Naive thymus-derived CD8-positive, alpha-beta T cell (primary cell): Measurements from ENCODE around the gene CLEC17A. TPM values are rescaled to one million over a fixed set of nuclear protein-coding genes. Genes with fewer than 3 reads are reported as not detected.
"Not testable (repeated sequence)": the region's sequence is repeated elsewhere in the genome, so short reads cannot be mapped to it uniquely, and the experiment has no call there.

ENCODE experiments used
- ATAC-seq, 2 donors: fragments of 150-1000 bp; cut with Tn5 transposase in 1 of 2; sonication (Bioruptor Pico), chemical (Tn5 transposase) in 1 of 2; 1 replicate in 1 of 2; 2 replicates in 1 of 2; pipeline ENCODE4 v1.10.0; 2021; ENCODE audit warnings: mild to moderate bottlenecking in 2 of 2, moderate library complexity in 2 of 2
- POLR2A ChIA-PET: fragments of 350-600 bp; sonication (Branson Sonifier 250); formaldehyde crosslinking; loops from one replicate; lab custom pipeline; 2021; ENCODE audit warnings: antibody characterized with exemption; lab: Charles Lee
- DNase-seq, 10 donors: peaks; one replicate each; pipeline versions ENCODE4 v3.0.0 to v3.0.0-alpha.2; 2020 to 2022
- H3K27ac Mint-ChIP-seq, 10 donors: one replicate each; pipeline ENCODE4 v1.8.0; 2020 to 2022; ENCODE audit warnings: mild to moderate bottlenecking in 10 of 10, mixed read lengths in 10 of 10, moderate library complexity in 4 of 10, inconsistent platforms in 1 of 10
- H3K27me3 Mint-ChIP-seq, 5 donors: one replicate each; pipeline ENCODE4 v1.8.0; 2021 to 2022; ENCODE audit warnings: mixed read lengths in 5 of 5
- H3K36me3 Mint-ChIP-seq, 3 donors: one replicate each; pipeline ENCODE4 v1.8.0; 2020 to 2022; ENCODE audit warnings: mixed read lengths in 3 of 3, mild to moderate bottlenecking in 2 of 3, inconsistent platforms in 1 of 3
- H3K4me1 Mint-ChIP-seq, 4 donors: one replicate each; pipeline ENCODE4 v1.8.0; 2021 to 2022; ENCODE audit warnings: mixed read lengths in 4 of 4
- H3K4me3 Mint-ChIP-seq, 10 donors: one replicate each; pipeline ENCODE4 v1.8.0; 2020 to 2022; ENCODE audit warnings: mild to moderate bottlenecking in 10 of 10, mixed read lengths in 10 of 10, moderate library complexity in 6 of 10, inconsistent platforms in 1 of 10
- H3K9me3 Mint-ChIP-seq, 9 donors: one replicate each; pipeline ENCODE4 v1.8.0; 2020 to 2022; ENCODE audit warnings: mixed read lengths in 9 of 9, mild to moderate bottlenecking in 3 of 9, inconsistent platforms in 1 of 9, moderate library complexity in 1 of 9
- polyA plus RNA-seq, 3 donors: library from polyadenylated mRNA; unstranded; fragments of 300-500 nt; fragmentation: Illumina TruSeq; gene quantifications; one replicate each; pipeline ENCODE4 v1.2.3, GENCODE V29; 2021
- total RNA-seq, 8 experiments: library from RNA in 2 of 8; stranded (reverse) in 2 of 8; gene quantifications; one replicate each; pipeline ENCODE4 v1.2.3 and lab custom pipeline; 2021 to 2026

The CLEC17A gene
- total and polyA plus RNA-seq, 5 experiments from 2014 or later: 4.0 to 4.3 TPM; not detected in 3

- POLR2A ChIA-PET: interaction anchor here (0.6 to 0.8 kb wide), 2 partner anchors 12 to 61 kb away, joined by 3 read pairs; no protein-coding TSS in a partner anchor
- Mint-ChIP-seq H3K36me3 (peaks cover 0 to 44% (median 2%) of the 10 kb centered on the region in 3 donors), H3K27me3 (no peaks in the 10 kb centered on the region), H3K9me3 (no peaks in the 10 kb centered on the region), H3K4me1 (peaks cover 25 to 60% (median 39%) of the 10 kb centered on the region in 4 donors), H3K27ac (peak overlapping the region in 8 of 10 donors; percentile 29 to 85 (median 66)), H3K4me3 (peak overlapping the region in 3 of 10 donors; percentile 23 to 67 (median 26))
- DNase-seq (no peak), ATAC-seq (no peak)
Observed at GRCh38 chr19:14567079-14567478, 15.8 kb upstream of the CLEC17A start.

GRCh38 chr19:14570864-14571527, 11.9 kb upstream of the CLEC17A start:
- peak overlapping the region; percentile 93 to 98 (median 95) for H3K4me3 Mint-ChIP-seq
- no peak for ATAC-seq
- H3K27ac Mint-ChIP-seq: peak overlapping the region in 9 of 10 donors; percentile 49 to 96 (median 93)
- peaks cover 0 to 19% (median 0%) of the 10 kb centered on the region in 3 donors for H3K36me3 Mint-ChIP-seq
- POLR2A ChIA-PET: interaction anchor here (0.6 to 2.6 kb wide), 10 partner anchors 34 to 633 kb away, joined by 3 to 18 read pairs (median 3); partner anchors contain the start of genes DNAJB1, PODNL1 and ZNF333
- no peaks in the 10 kb centered on the region for H3K9me3 Mint-ChIP-seq
- peaks cover 21 to 53% (median 45%) of the 10 kb centered on the region in 4 donors for H3K4me1 Mint-ChIP-seq
- H3K27me3 Mint-ChIP-seq: no peaks in the 10 kb centered on the region
- no peak for DNase-seq

GRCh38 chr19:14571695-14572490, 11.0 kb upstream of the CLEC17A start, which contains the start of gene NDUFB7:
NDUFB7 (minus strand) TSS chr19:14572066; CDS start chr19:14572000, 66 bp downstream.
- H3K36me3 Mint-ChIP-seq: peaks cover 0 to 15% (median 0%) of the 10 kb centered on the region in 3 donors
- peak within 1 kb of the TSS; percentile 93 to 98 (median 95) for H3K4me3 Mint-ChIP-seq
- H3K27ac Mint-ChIP-seq: peak within 1 kb of the TSS; percentile 83 to 96 (median 94)
- ATAC-seq (peak; percentile 93 to 97), DNase-seq (peak; percentile 76 to 94 (median 87))
- H3K4me1 Mint-ChIP-seq: peaks cover 19 to 53% (median 43%) of the 10 kb centered on the region in 4 donors
- H3K9me3 Mint-ChIP-seq: no peaks in the 10 kb centered on the region
- no peaks in the 10 kb centered on the region for H3K27me3 Mint-ChIP-seq
- POLR2A ChIA-PET: interaction anchor here (0.5 to 2.6 kb wide), 14 partner anchors 12 to 634 kb away, joined by 3 to 18 read pairs (median 4); partner anchors contain the start of genes ASF1B, DNAJB1, IL27RA and PODNL1

- Mint-ChIP-seq H3K36me3 (no peaks in the 10 kb centered on the region), H3K4me1 (peaks cover 5 to 42% (median 19%) of the 10 kb centered on the region in 4 donors), H3K4me3 (no peak overlapping the region), H3K27me3 (no peaks in the 10 kb centered on the region), H3K9me3 (no peaks in the 10 kb centered on the region), H3K27ac (no peak overlapping the region)
- ATAC-seq (no peak), DNase-seq (no peak)
- POLR2A ChIA-PET: no interaction called here
Observed at GRCh38 chr19:14575428-14575980, 7.4 kb upstream of the CLEC17A start.

GRCh38 chr19:14576363-14576762, 6.5 kb upstream of the CLEC17A start:
- Mint-ChIP-seq H3K36me3 (no peaks in the 10 kb centered on the region), H3K27ac (peak overlapping the region in 1 of 10 donors; percentile 67), H3K4me1 (peaks cover 4 to 39% (median 14%) of the 10 kb centered on the region in 4 donors), H3K27me3 (no peaks in the 10 kb centered on the region), H3K4me3 (no peak overlapping the region), H3K9me3 (no peaks in the 10 kb centered on the region)
- POLR2A ChIA-PET: no interaction called here
- ATAC-seq: no peak
- no peak for DNase-seq

- ATAC-seq (no peak), DNase-seq (no peak)
- Mint-ChIP-seq H3K4me1 (peaks cover 2 to 32% (median 8%) of the 10 kb centered on the region in 4 donors), H3K27ac (peak overlapping the region in 2 of 10 donors; percentile 25 to 67), H3K4me3 (peak overlapping the region in 1 of 10 donors; percentile 50), H3K27me3 (no peaks in the 10 kb centered on the region), H3K36me3 (no peaks in the 10 kb centered on the region), H3K9me3 (no peaks in the 10 kb centered on the region)
- POLR2A ChIA-PET: interaction anchor here (0.7 kb wide), 1 partner anchor 1450 kb away, joined by 4 read pairs; no protein-coding TSS in a partner anchor
Observed at GRCh38 chr19:14577264-14577663, 5.6 kb upstream of the CLEC17A start.

- Mint-ChIP-seq H3K4me3 (peak overlapping the region in 1 of 10 donors; percentile 53), H3K27ac (peak overlapping the region in 3 of 10 donors; percentile 16 to 67 (median 27)), H3K36me3 (no peaks in the 10 kb centered on the region), H3K27me3 (no peaks in the 10 kb centered on the region), H3K4me1 (peaks cover 2 to 35% (median 8%) of the 10 kb centered on the region in 4 donors), H3K9me3 (no peaks in the 10 kb centered on the region)
- ATAC-seq (peak in 1 of 2 donors; percentile 14), DNase-seq (no peak)
- POLR2A ChIA-PET: interaction anchor here (0.5 kb wide), 1 partner anchor 67 kb away, joined by 4 read pairs; no protein-coding TSS in a partner anchor
Observed at GRCh38 chr19:14577885-14578427, 4.9 kb upstream of the CLEC17A start.

- Mint-ChIP-seq H3K4me1 (peaks cover 0 to 26% (median 0%) of the 10 kb centered on the region in 4 donors), H3K4me3 (no peak overlapping the region), H3K9me3 (no peaks in the 10 kb centered on the region), H3K27me3 (no peaks in the 10 kb centered on the region), H3K27ac (no peak overlapping the region), H3K36me3 (no peaks in the 10 kb centered on the region)
- ATAC-seq (no peak), DNase-seq (no peak)
- POLR2A ChIA-PET: no interaction called here
Observed at GRCh38 chr19:14580623-14581237, 2.2 kb upstream of the CLEC17A start.

- POLR2A ChIA-PET, ATAC-seq, H3K36me3 Mint-ChIP-seq, DNase-seq, H3K27me3 Mint-ChIP-seq, H3K9me3 Mint-ChIP-seq: not testable (repeated sequence)
- H3K4me3 Mint-ChIP-seq: peak overlapping the region in 2 of 10 donors; percentile 58 to 88
- H3K4me1 Mint-ChIP-seq: peaks cover 0 to 23% (median 0%) of the 10 kb centered on the region in 4 donors
- peak overlapping the region in 1 of 10 donors; percentile 83 for H3K27ac Mint-ChIP-seq
Observed at GRCh38 chr19:14584372-14584771, 1.5 kb downstream of the CLEC17A start.

GRCh38 chr19:14585187-14585586, 2.3 kb downstream of the CLEC17A start:
- H3K36me3 Mint-ChIP-seq, DNase-seq, H3K9me3 Mint-ChIP-seq, POLR2A ChIA-PET, H3K27me3 Mint-ChIP-seq: not testable (repeated sequence)
- Mint-ChIP-seq H3K4me3 (peak overlapping the region in 1 of 10 donors; percentile 67), H3K27ac (peak overlapping the region in 1 of 10 donors; percentile 29), H3K4me1 (peaks cover 0 to 22% (median 0%) of the 10 kb centered on the region in 4 donors)
- ATAC-seq: peak in 1 of 2 donors; percentile 75

- H3K4me3 Mint-ChIP-seq, DNase-seq, POLR2A ChIA-PET, H3K9me3 Mint-ChIP-seq, H3K36me3 Mint-ChIP-seq: not testable (repeated sequence)
- H3K4me1 Mint-ChIP-seq: peaks cover 0 to 30% (median under 1%) of the 10 kb centered on the region in 4 donors
- ATAC-seq: peak in 1 of 2 donors; percentile 35
- H3K27ac Mint-ChIP-seq: peak overlapping the region in 1 of 10 donors; percentile 41
- H3K27me3 Mint-ChIP-seq: peaks cover 0 to 10% (median 4%) of the 10 kb centered on the region in 5 donors
Observed at GRCh38 chr19:14589433-14589832, 6.5 kb downstream of the CLEC17A start.
